ENCODE data around the gene KCTD1. TPM values are rescaled to one million over a fixed set of nuclear protein-coding genes. Genes with fewer than 3 reads are reported as not detected.

KCTD1 gene
- polyA plus RNA-seq, 1 of the 3 experiments (the other 2 are of a cell fraction), result 12.8 TPM

- TF ChIP-seq POLR2AphosphoS5 (IDR thresholded peaks at IDR 0.05; ENCODE audit: low read depth, low read length) (no peak), SMC3 (IDR thresholded peaks at IDR 0.05; ENCODE audit: low read depth, low read length) (no peak), FOXM1 (IDR thresholded peaks at IDR 0.05; ENCODE audit: low read depth) (no peak), MAX (IDR thresholded peaks at IDR 0.05; ENCODE audit: low read depth) (no peak), RAD21 (IDR thresholded peaks at IDR 0.05; ENCODE audit: low read length) (no peak), EP300 (IDR thresholded peaks at IDR 0.05; ENCODE audit: borderline replicate concordance in 1 of 2, low read depth in 1 of 2, low read length in 1 of 2) (no peak), CHD2 (IDR thresholded peaks at IDR 0.05; ENCODE audit: low read length, partially characterized antibody) (no peak), NRF1 (IDR thresholded peaks at IDR 0.05; ENCODE audit: low read depth, low read length) (no peak), SIN3A (IDR thresholded peaks at IDR 0.05; ENCODE audit: borderline replicate concordance, low read depth, low read length) (no peak), CTCF (IDR thresholded peaks at IDR 0.05) (no peak), ELF1 (IDR thresholded peaks at IDR 0.05) (no peak), MXI1 (IDR thresholded peaks at IDR 0.05; ENCODE audit: low read depth, low read length) (no peak), TAF1 (IDR thresholded peaks at IDR 0.05; ENCODE audit: borderline replicate concordance, low read depth, low read length) (no peak)
- TF ChIP-seq, protein P1, sequence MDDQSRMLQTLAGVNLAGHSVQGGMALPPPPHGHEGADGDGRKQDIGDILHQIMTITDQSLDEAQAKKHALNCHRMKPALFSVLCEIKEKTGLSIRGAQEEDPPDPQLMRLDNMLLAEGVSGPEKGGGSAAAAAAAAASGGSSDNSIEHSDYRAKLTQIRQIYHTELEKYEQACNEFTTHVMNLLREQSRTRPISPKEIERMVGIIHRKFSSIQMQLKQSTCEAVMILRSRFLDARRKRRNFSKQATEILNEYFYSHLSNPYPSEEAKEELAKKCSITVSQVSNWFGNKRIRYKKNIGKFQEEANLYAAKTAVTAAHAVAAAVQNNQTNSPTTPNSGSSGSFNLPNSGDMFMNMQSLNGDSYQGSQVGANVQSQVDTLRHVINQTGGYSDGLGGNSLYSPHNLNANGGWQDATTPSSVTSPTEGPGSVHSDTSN (IDR thresholded peaks at IDR 0.05), result no peak
- TF ChIP-seq, protein P2, sequence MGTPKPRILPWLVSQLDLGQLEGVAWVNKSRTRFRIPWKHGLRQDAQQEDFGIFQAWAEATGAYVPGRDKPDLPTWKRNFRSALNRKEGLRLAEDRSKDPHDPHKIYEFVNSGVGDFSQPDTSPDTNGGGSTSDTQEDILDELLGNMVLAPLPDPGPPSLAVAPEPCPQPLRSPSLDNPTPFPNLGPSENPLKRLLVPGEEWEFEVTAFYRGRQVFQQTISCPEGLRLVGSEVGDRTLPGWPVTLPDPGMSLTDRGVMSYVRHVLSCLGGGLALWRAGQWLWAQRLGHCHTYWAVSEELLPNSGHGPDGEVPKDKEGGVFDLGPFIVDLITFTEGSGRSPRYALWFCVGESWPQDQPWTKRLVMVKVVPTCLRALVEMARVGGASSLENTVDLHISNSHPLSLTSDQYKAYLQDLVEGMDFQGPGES (IDR thresholded peaks at IDR 0.05; ENCODE audit: low read depth, low read length), result no peak
- TF ChIP-seq, protein P3, sequence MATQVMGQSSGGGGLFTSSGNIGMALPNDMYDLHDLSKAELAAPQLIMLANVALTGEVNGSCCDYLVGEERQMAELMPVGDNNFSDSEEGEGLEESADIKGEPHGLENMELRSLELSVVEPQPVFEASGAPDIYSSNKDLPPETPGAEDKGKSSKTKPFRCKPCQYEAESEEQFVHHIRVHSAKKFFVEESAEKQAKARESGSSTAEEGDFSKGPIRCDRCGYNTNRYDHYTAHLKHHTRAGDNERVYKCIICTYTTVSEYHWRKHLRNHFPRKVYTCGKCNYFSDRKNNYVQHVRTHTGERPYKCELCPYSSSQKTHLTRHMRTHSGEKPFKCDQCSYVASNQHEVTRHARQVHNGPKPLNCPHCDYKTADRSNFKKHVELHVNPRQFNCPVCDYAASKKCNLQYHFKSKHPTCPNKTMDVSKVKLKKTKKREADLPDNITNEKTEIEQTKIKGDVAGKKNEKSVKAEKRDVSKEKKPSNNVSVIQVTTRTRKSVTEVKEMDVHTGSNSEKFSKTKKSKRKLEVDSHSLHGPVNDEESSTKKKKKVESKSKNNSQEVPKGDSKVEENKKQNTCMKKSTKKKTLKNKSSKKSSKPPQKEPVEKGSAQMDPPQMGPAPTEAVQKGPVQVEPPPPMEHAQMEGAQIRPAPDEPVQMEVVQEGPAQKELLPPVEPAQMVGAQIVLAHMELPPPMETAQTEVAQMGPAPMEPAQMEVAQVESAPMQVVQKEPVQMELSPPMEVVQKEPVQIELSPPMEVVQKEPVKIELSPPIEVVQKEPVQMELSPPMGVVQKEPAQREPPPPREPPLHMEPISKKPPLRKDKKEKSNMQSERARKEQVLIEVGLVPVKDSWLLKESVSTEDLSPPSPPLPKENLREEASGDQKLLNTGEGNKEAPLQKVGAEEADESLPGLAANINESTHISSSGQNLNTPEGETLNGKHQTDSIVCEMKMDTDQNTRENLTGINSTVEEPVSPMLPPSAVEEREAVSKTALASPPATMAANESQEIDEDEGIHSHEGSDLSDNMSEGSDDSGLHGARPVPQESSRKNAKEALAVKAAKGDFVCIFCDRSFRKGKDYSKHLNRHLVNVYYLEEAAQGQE (IDR thresholded peaks at IDR 0.05; ENCODE audit: low read depth, low read length), result no peak
- Histone ChIP-seq H4K20me1 (ENCODE audit: insufficient read depth) (no peaks in the 10 kb centered on the region), H3K9ac (no peak overlapping the region), H3K27ac (ENCODE audit: low read depth in 2 of 2, low read length in 1 of 2) (no peak overlapping the region), H3K4me3 (ENCODE audit: low read depth in 2 of 2, low read length in 1 of 2) (no peak overlapping the region), H3K4me1 (ENCODE audit: control insufficient read depth in 1 of 2, insufficient read depth in 2 of 2, low read depth in 1 of 2, low read length in 1 of 2) (peaks cover 0 to 14% of the 10 kb centered on the region in 2 experiments; a peak in 3 of 4 replicates), H3K4me2 (no peak overlapping the region), H3K9me3 (no peaks in the 10 kb centered on the region), H3K79me2 (ENCODE audit: insufficient read depth) (peaks cover 14% of the 10 kb centered on the region; the same call in 1 of the 2 replicates), H3K9me2 (no peaks in the 10 kb centered on the region), H3K36me3 (replicated peaks in 1 of 2; ENCODE audit: control insufficient read depth in 1 of 2, insufficient read depth in 2 of 2, low read length in 1 of 2) (peaks cover 0 to under 1% of the 10 kb centered on the region in 2 experiments), H3K27me3 (ENCODE audit: insufficient read depth) (no peaks in the 10 kb centered on the region), H3F3A (replicated peaks; ENCODE audit: insufficient read depth) (no peaks in the 10 kb centered on the region), H2AFZ (ENCODE audit: low read depth) (no peak overlapping the region)
- ChIA-PET POLR2A (no interaction called here), CTCF (interaction anchor here (1.6 kb wide), 1 partner anchor 105 kb away, joined by 4 read pairs; no protein-coding TSS in a partner anchor)
- WGBS (ENCODE audit: low lambda C conversion rate), result 94% methylated on average over 4 of the region's 4 CpGs
- no peak for DNase-seq
These were observed 3.3 kb upstream of the KCTD1 start for GRCh38 chr18:26551695-26552081.
